Vagina (tissue), 2 donors: ENCODE data around the gene CMTR2. TPM values are rescaled to one million over a fixed set of nuclear protein-coding genes. Genes with fewer than 3 reads are reported as not detected.

Experiments
- DNase-seq, 2 donors: peaks; one replicate each; pipeline ENCODE4 v3.0.0-alpha.2; 2017; ENCODE audit errors: extremely low spot score in 2 of 2
- H3K27ac ChIP-seq: fragments of 200-600 bp; sonication (generic); one replicate; pipeline ENCODE4 v1.5.1; 2019
- H3K27me3 ChIP-seq: fragments of 200-600 bp; sonication (generic); one replicate; pipeline ENCODE4 v1.5.1; 2019
- H3K36me3 ChIP-seq, 2 donors: fragments of 200-600 bp; sonication (generic); one replicate each; pipeline ENCODE4 v1.5.1; 2017 to 2019
- H3K4me1 ChIP-seq: fragments of 200-600 bp; sonication (generic); one replicate; pipeline ENCODE4 v1.5.1; 2019
- H3K4me3 ChIP-seq, 2 donors: fragments of 200-600 bp; sonication (generic); 1 replicate in 1 of 2; 2 replicates in 1 of 2; pipeline ENCODE4 v1.5.1; 2016 to 2019
- H3K9me3 ChIP-seq: fragments of 200-600 bp; sonication (generic); one replicate; pipeline ENCODE4 v1.5.1; 2019
- CTCF ChIP-seq, 3 experiments: fragments of 450-650 bp in 2 of 3; fragments of 200-600 bp in 1 of 3; sonication (generic) in 1 of 3; IDR thresholded peaks; one replicate each; pipeline ENCODE4 v1.5.1; 2017 to 2019; ENCODE audit warnings: antibody characterized with exemption in 3 of 3, mild to moderate bottlenecking in 2 of 3, moderate library complexity in 2 of 3
- POLR2A ChIP-seq, 2 donors: fragments of 450-650 bp; IDR thresholded peaks; one replicate each; pipeline ENCODE4 v1.6.1; 2017; ENCODE audit warnings: antibody characterized with exemption in 2 of 2, mild to moderate bottlenecking in 2 of 2, moderate library complexity in 2 of 2
- POLR2AphosphoS5 ChIP-seq, 2 donors: sonication (generic); formaldehyde crosslinking; IDR thresholded peaks; one replicate each; pipeline ENCODE4 v1.9.0; 2017; ENCODE audit warnings: antibody characterized with exemption in 2 of 2, mild to moderate bottlenecking in 2 of 2, low read depth in 1 of 2; ENCODE audit not compliant: insufficient read depth in 1 of 2
- intact Hi-C: fragments of 100-400 bp; cut with DNase I; formaldehyde crosslinking; loops from one replicate; pipeline ENCODE4 v1.15.1; 2023
- total RNA-seq: library from RNA; depleted of rRNA; stranded (reverse); fragments of >200 nt; gene quantifications from one replicate; pipeline ENCODE4 v1.2.3, GENCODE V29; 2016

CMTR2 gene
- total RNA-seq, 1 donor from 2014 or later, result 19.6 TPM

GRCh38 chr16:71283612-71284011 is 5.6 kb downstream of the CMTR2 start:
- no peak overlapping the region for H3K4me3 ChIP-seq
- DNase-seq, result no peak
- peaks cover 0 to 23% of the 10 kb centered on the region in 2 donors for H3K36me3 ChIP-seq
- intact Hi-C loops, result no loop called here
- H3K27ac ChIP-seq, result no peak overlapping the region
- no peaks in the 10 kb centered on the region for H3K9me3 ChIP-seq
- no peaks in the 10 kb centered on the region for H3K27me3 ChIP-seq
- no peak for TF ChIP-seq POLR2AphosphoS5 (IDR thresholded peaks at IDR 0.05; ENCODE audit: insufficient read depth in 1 of 2, low read depth in 1 of 2)
- peaks cover 8% of the 10 kb centered on the region for H3K4me1 ChIP-seq

GRCh38 chr16:71282943-71283342 is 6.3 kb downstream of the CMTR2 start:
- intact Hi-C loops, result no loop called here
- H3K36me3 ChIP-seq, result peaks cover 0 to 23% of the 10 kb centered on the region in 2 donors
- DNase-seq, result no peak
- H3K27ac ChIP-seq, result no peak overlapping the region
- peaks cover 1% of the 10 kb centered on the region for H3K4me1 ChIP-seq
- H3K9me3 ChIP-seq, result no peaks in the 10 kb centered on the region
- no peaks in the 10 kb centered on the region for H3K27me3 ChIP-seq
- H3K4me3 ChIP-seq, result no peak overlapping the region
- no peak for TF ChIP-seq POLR2A (IDR thresholded peaks at IDR 0.05)

- no peaks in the 10 kb centered on the region for H3K27me3 ChIP-seq
- H3K36me3 ChIP-seq, result no peaks in the 10 kb centered on the region
- no peaks in the 10 kb centered on the region for H3K9me3 ChIP-seq
- no peaks in the 10 kb centered on the region for H3K4me1 ChIP-seq
- TF ChIP-seq POLR2AphosphoS5 (IDR thresholded peaks at IDR 0.05; ENCODE audit: insufficient read depth in 1 of 2, low read depth in 1 of 2) (no peak), POLR2A (IDR thresholded peaks at IDR 0.05) (no peak), CTCF (IDR thresholded peaks at IDR 0.05) (no peak)
- intact Hi-C loops, result no loop called here
- H3K4me3 ChIP-seq, result no peak overlapping the region
- no peak for DNase-seq
- no peak overlapping the region for H3K27ac ChIP-seq
These were observed 12.4 kb downstream of the CMTR2 start for GRCh38 chr16:71276589-71277334.

- DNase-seq, result no peak
- no peak for TF ChIP-seq POLR2A (IDR thresholded peaks at IDR 0.05)
- no peak for TF ChIP-seq POLR2AphosphoS5 (IDR thresholded peaks at IDR 0.05; ENCODE audit: insufficient read depth in 1 of 2, low read depth in 1 of 2)
- no peak for TF ChIP-seq CTCF (IDR thresholded peaks at IDR 0.05)
- no peaks in the 10 kb centered on the region for H3K27me3 ChIP-seq
- H3K4me1 ChIP-seq, result no peaks in the 10 kb centered on the region
- intact Hi-C loops, result no loop called here
- H3K27ac ChIP-seq, result no peak overlapping the region
- no peak overlapping the region for H3K4me3 ChIP-seq
- no peaks in the 10 kb centered on the region for H3K9me3 ChIP-seq
- H3K36me3 ChIP-seq, result no peaks in the 10 kb centered on the region
These were observed 15.8 kb downstream of the CMTR2 start for GRCh38 chr16:71273384-71273783.

GRCh38 chr16:71264299-71264698 is 24.9 kb downstream of the CMTR2 start:
- intact Hi-C loops, result no loop called here
- H3K4me1 ChIP-seq, result no peaks in the 10 kb centered on the region
- no peak for TF ChIP-seq POLR2AphosphoS5 (IDR thresholded peaks at IDR 0.05; ENCODE audit: insufficient read depth in 1 of 2, low read depth in 1 of 2)
- no peak for TF ChIP-seq POLR2A (IDR thresholded peaks at IDR 0.05)
- no peak for TF ChIP-seq CTCF (IDR thresholded peaks at IDR 0.05)
- no peak overlapping the region for H3K4me3 ChIP-seq
- no peak overlapping the region for H3K27ac ChIP-seq
- no peaks in the 10 kb centered on the region for H3K27me3 ChIP-seq
- no peak for DNase-seq
- H3K9me3 ChIP-seq, result no peaks in the 10 kb centered on the region
- no peaks in the 10 kb centered on the region for H3K36me3 ChIP-seq

GRCh38 chr16:71263582-71263981 is 25.6 kb downstream of the CMTR2 start:
- intact Hi-C loops, result no loop called here
- Histone ChIP-seq H3K27me3 (no peaks in the 10 kb centered on the region), H3K36me3 (no peaks in the 10 kb centered on the region), H3K4me1 (no peaks in the 10 kb centered on the region), H3K4me3 (no peak overlapping the region), H3K9me3 (no peaks in the 10 kb centered on the region), H3K27ac (no peak overlapping the region)
- DNase-seq, result no peak
- no peak for TF ChIP-seq POLR2AphosphoS5 (IDR thresholded peaks at IDR 0.05; ENCODE audit: insufficient read depth in 1 of 2, low read depth in 1 of 2)
- no peak for TF ChIP-seq POLR2A (IDR thresholded peaks at IDR 0.05)
- no peak for TF ChIP-seq CTCF (IDR thresholded peaks at IDR 0.05)
